ENCODE results near the gene PSMB9.

Gene PSMB9

GRCh38 chr6:32851025-32851424, 3.0 kb upstream of the PSMB9 start:
- no peak overlapping the region for H3K4me3 ChIP-seq (ENCODE audit: low read length)

GRCh38 chr6:32852018-32852843, 1.8 kb upstream of the PSMB9 start:
- no peak for TF ChIP-seq CTCF (IDR thresholded peaks at IDR 0.05; ENCODE audit: insufficient read depth, low read depth, low read length, missing control alignments)
- DNase-seq (ENCODE audit: low read depth), result no peak
- peak overlapping the region; percentile 83 for H3K4me3 ChIP-seq (ENCODE audit: low read length)

More at GRCh38 chr6:32851025-32851424, 3.0 kb upstream of the PSMB9 start:
- TF ChIP-seq CTCF (IDR thresholded peaks at IDR 0.05; ENCODE audit: insufficient read depth, low read depth, low read length, missing control alignments), result no peak
- DNase-seq (ENCODE audit: low read depth), result no peak

GRCh38 chr6:32852844-32853540, 1.0 kb upstream of the PSMB9 start:
- no peak for TF ChIP-seq CTCF (IDR thresholded peaks at IDR 0.05; ENCODE audit: insufficient read depth, low read depth, low read length, missing control alignments)
- peak overlapping the region; percentile 83 for H3K4me3 ChIP-seq (ENCODE audit: low read length)
- peak; percentile 62 for DNase-seq (ENCODE audit: low read depth)

GRCh38 chr6:32854376-32855178, 585 bp downstream of the PSMB9 start:
- no peak for TF ChIP-seq CTCF (IDR thresholded peaks at IDR 0.05; ENCODE audit: insufficient read depth, low read depth, low read length, missing control alignments)
- H3K4me3 ChIP-seq (ENCODE audit: low read length), result peak overlapping the region; percentile 83
- DNase-seq (ENCODE audit: low read depth), result peak; percentile 16

GRCh38 chr6:32855467-32856174, 1.6 kb downstream of the PSMB9 start:
- no peak for TF ChIP-seq CTCF (IDR thresholded peaks at IDR 0.05; ENCODE audit: insufficient read depth, low read depth, low read length, missing control alignments)
- peak; percentile 53 for DNase-seq (ENCODE audit: low read depth)
- no peak overlapping the region for H3K4me3 ChIP-seq (ENCODE audit: low read length)

- no peak overlapping the region for H3K4me3 ChIP-seq (ENCODE audit: low read length)
- DNase-seq (ENCODE audit: low read depth), result no peak
- no peak for TF ChIP-seq CTCF (IDR thresholded peaks at IDR 0.05; ENCODE audit: insufficient read depth, low read depth, low read length, missing control alignments)
Measured at GRCh38 chr6:32857156-32857891, 3.3 kb downstream of the PSMB9 start.

All from epithelial cell of esophagus (primary cell).